ENCODE measurements around the gene CEP350. TPM values are rescaled to one million over a fixed set of nuclear protein-coding genes. Genes with fewer than 3 reads are reported as not detected.

The CEP350 gene
- total and polyA plus RNA-seq, 10 of the 15 experiments (the other 5 are each of a cell fraction or from before 2014, with no cell fraction given) = 5.2 to 46.0 (median 23.1) TPM

- 0 out of 2 replicates have a peak, but pooled peaks have one; percentile 32 for TF ChIP-seq MLLT1 (IDR thresholded peaks at IDR 0.05)
- peak; percentile 93 for TF ChIP-seq SPI1 (IDR thresholded peaks at IDR 0.05; ENCODE audit: borderline replicate concordance, insufficient read depth, low read depth, low read length)
- TF ChIP-seq E2F8 (IDR thresholded peaks at IDR 0.05; ENCODE audit: low read depth, partially characterized antibody) = no peak
- TF ChIP-seq IKZF1 (conservative IDR thresholded peaks at IDR 0.05) = peak; percentile 35; the same call in 1 of the 2 replicates
Measured at GRCh38 chr1:180156201-180156600, 201.6 kb downstream of the CEP350 start (continued).

- TF ChIP-seq POLR2A (IDR thresholded peaks at IDR 0.05; ENCODE audit: low read depth, low read length) = no peak
- no peak for TF ChIP-seq ATF2 (IDR thresholded peaks at IDR 0.05; ENCODE audit: low read length)
- 0 out of 2 replicates have a peak, but pooled peaks have one; percentile 4 for TF ChIP-seq SMARCA5 (IDR thresholded peaks at IDR 0.05)
- TF ChIP-seq IKZF1 (conservative IDR thresholded peaks at IDR 0.05) = peak; percentile 24; the same call in 1 of the 2 replicates
- 0 out of 2 replicates have a peak, but pooled peaks have one; percentile 9 for TF ChIP-seq BACH1 (IDR thresholded peaks at IDR 0.05; ENCODE audit: borderline replicate concordance)
- TF ChIP-seq BHLHE40 (IDR thresholded peaks at IDR 0.05; ENCODE audit: borderline replicate concordance in 1 of 2, low read depth in 2 of 2, low read length in 1 of 2) = peak in 1 of 2 experiments; percentile 64; a peak in 2 of 4 replicates
- SMC1A ChIA-PET (ENCODE audit: uncharacterized antibody, unreplicated experiment) = interaction anchor here (0.7 to 2.3 kb wide), 3 partner anchors 22 to 332 kb away, joined by 3 to 5 read pairs (median 3); no protein-coding TSS in a partner anchor
- CTCF ChIA-PET = interaction anchor here (0.9 to 2.7 kb wide), 3 partner anchors 12 to 448 kb away, joined by 3 to 16 read pairs (median 6); no protein-coding TSS in a partner anchor
- WGBS (ENCODE audit: insufficient coverage, insufficient replicate concordance, low lambda C conversion rate, missing lambda C conversion rate) = 93% methylated on average over 2 of the region's 2 CpGs
- Histone ChIP-seq H3K27ac (ENCODE audit: control insufficient read depth, insufficient read depth) (no peak overlapping the region), H3K79me2 (ENCODE audit: control insufficient read depth, insufficient read depth, low read length) (no peaks in the 10 kb centered on the region; the same call in none of the 2 replicates), H2AFZ (ENCODE audit: control insufficient read depth, low read depth, low read length) (no peak overlapping the region), H3K4me2 (ENCODE audit: control insufficient read depth, insufficient read depth) (peak overlapping the region; percentile 45), H3K36me3 (ENCODE audit: control insufficient read depth in 2 of 2, insufficient read depth in 2 of 2, low read length in 1 of 2) (peaks cover 0 to 2% of the 10 kb centered on the region in 2 experiments; a peak in 1 of 4 replicates), H3K4me1 (ENCODE audit: control insufficient read depth, insufficient read depth, low read length) (peaks cover 13% of the 10 kb centered on the region; the same call in 1 of the 2 replicates), H3K9ac (ENCODE audit: control insufficient read depth, insufficient read depth, low read length) (no peak overlapping the region), H4K20me1 (ENCODE audit: control insufficient read depth, insufficient read depth) (no peaks in the 10 kb centered on the region), H3K9me3 (replicated peaks; ENCODE audit: control insufficient read depth, insufficient read depth, low read length) (no peaks in the 10 kb centered on the region), H3K4me3 (0 out of 2 replicates have a peak overlapping the region, but pooled peaks have one; percentile 0), H3K27me3 (replicated peaks in 1 of 2; ENCODE audit: control insufficient read depth in 2 of 2, insufficient read depth in 2 of 2, low read length in 1 of 2) (no peaks in the 10 kb centered on the region)
- DNase-seq (ENCODE audit: low read depth, low spot score) = no peak
- intact Hi-C loops (cut with micrococcal nuclease; ENCODE audit: unreplicated experiment) = loop anchor here (5.0 kb wide), 1 partner anchor 274 kb away; the partner anchor contains the start of gene TOR1AIP1
- ATAC-seq = peak; percentile 8
- FAIRE-seq = no peak
- POLR2A ChIA-PET = interaction anchor here (2.8 kb wide), 1 partner anchor 274 kb away, joined by 10 read pairs; the partner anchor contains the start of gene TOR1AIP1
- BruUV-seq (replicated peaks) = no TSS peak
- in situ Hi-C loops (cut with MboI) = no loop called here
- RAD21 ChIA-PET (ENCODE audit: unreplicated experiment) = interaction anchor here (0.9 kb wide), 1 partner anchor 10 kb away, joined by 3 read pairs; no protein-coding TSS in a partner anchor
Measured at GRCh38 chr1:180156631-180157091, 202.1 kb downstream of the CEP350 start.

Measured in GM12878 (cell line).